NCI-H2107 (cell line): ENCODE results near the gene NACA.

Experiments used
- DNase-seq: peaks from one replicate; lab custom pipeline; 2025; lab: John Stamatoyannopoulos, UW

NACA gene

GRCh38 chr12:56687223-56688128, 37.6 kb downstream of the NACA start:
- DNase-seq: peak; percentile 27

- DNase-seq: no peak
These were observed 40.2 kb downstream of the NACA start for GRCh38 chr12:56684745-56685359.

GRCh38 chr12:56682323-56682722, 42.8 kb downstream of the NACA start:
- DNase-seq: no peak

GRCh38 chr12:56679883-56680575, 45.1 kb downstream of the NACA start:
- DNase-seq: no peak

- no peak for DNase-seq
These were observed 46.2 kb downstream of the NACA start for GRCh38 chr12:56678852-56679251.

- DNase-seq: no peak
These were observed 47.4 kb downstream of the NACA start for GRCh38 chr12:56677680-56678079.

- DNase-seq: no peak
These were observed 48.1 kb downstream of the NACA start for GRCh38 chr12:56676851-56677580.

GRCh38 chr12:56671608-56672007, 53.5 kb downstream of the NACA start:
- DNase-seq: no peak

- DNase-seq: no peak
These were observed 54.3 kb downstream of the NACA start for GRCh38 chr12:56670836-56671235.

- no peak for DNase-seq
These were observed 57.0 kb downstream of the NACA start for GRCh38 chr12:56668197-56668457.
